Stimulated activated CD8-positive, alpha-beta memory T cell treated with anti-CD3 and anti-CD28 coated beads, Interleukin-12 subunit alpha, Interleukin-12 subunit beta, amount 100 ng/mL, for 4 hours (primary cell): Measurements from ENCODE around the gene PDK3.

ENCODE experiments used
- DNase-seq: peaks from one replicate; pipeline ENCODE4 v3.0.0-alpha.2; 2020; ENCODE audit warnings: low read depth

The PDK3 gene

GRCh38 chrX:24464836-24465531, at the start of gene PDK3:
TSS of gene PDK3 (plus strand) at chrX:24465286. CDS start at chrX:24465456, 170 bp downstream.
- peak; percentile 75 for DNase-seq

- DNase-seq: no peak
These were observed 49.2 kb upstream of the PDK3 start for GRCh38 chrX:24415921-24416320.

GRCh38 chrX:24423960-24424359, 41.1 kb upstream of the PDK3 start:
- no peak for DNase-seq

- DNase-seq: no peak
These were observed 40.1 kb upstream of the PDK3 start for GRCh38 chrX:24424948-24425347.

- DNase-seq: no peak
These were observed 39.3 kb upstream of the PDK3 start for GRCh38 chrX:24425806-24426205.

GRCh38 chrX:24426340-24426913, 38.7 kb upstream of the PDK3 start:
- no peak for DNase-seq

- no peak for DNase-seq
These were observed 38.0 kb upstream of the PDK3 start for GRCh38 chrX:24426921-24427746.

- no peak for DNase-seq
These were observed 37.4 kb upstream of the PDK3 start for GRCh38 chrX:24427747-24428019.

- no peak for DNase-seq
These were observed 36.6 kb upstream of the PDK3 start for GRCh38 chrX:24428516-24428915.

GRCh38 chrX:24435060-24435459, 30.0 kb upstream of the PDK3 start:
- DNase-seq: no peak

GRCh38 chrX:24443918-24444317, 21.2 kb upstream of the PDK3 start:
- DNase-seq: no peak

- no peak for DNase-seq
These were observed 20.4 kb upstream of the PDK3 start for GRCh38 chrX:24444645-24445044.

- no peak for DNase-seq
These were observed 16.3 kb upstream of the PDK3 start for GRCh38 chrX:24448762-24449250.

GRCh38 chrX:24463077-24463476, 2.0 kb upstream of the PDK3 start:
- DNase-seq: no peak

- no peak for DNase-seq
These were observed 619 bp upstream of the PDK3 start for GRCh38 chrX:24464498-24464835.

GRCh38 chrX:24465532-24465865, 413 bp downstream of the PDK3 start:
- no peak for DNase-seq

- DNase-seq: no peak
These were observed 939 bp downstream of the PDK3 start for GRCh38 chrX:24466025-24466424.

GRCh38 chrX:24468245-24468644, 3.2 kb downstream of the PDK3 start:
- no peak for DNase-seq

GRCh38 chrX:24471808-24472207, 6.7 kb downstream of the PDK3 start:
- no peak for DNase-seq

- no peak for DNase-seq
These were observed 10.4 kb downstream of the PDK3 start for GRCh38 chrX:24475480-24475879.

- no peak for DNase-seq
These were observed 13.4 kb downstream of the PDK3 start for GRCh38 chrX:24478509-24478908.

- peak; percentile 42 for DNase-seq
These were observed 14.8 kb downstream of the PDK3 start for GRCh38 chrX:24479924-24480323.

GRCh38 chrX:24480400-24480865, 15.3 kb downstream of the PDK3 start:
- DNase-seq: no peak
